Measurements from ENCODE around the gene TNRC6B.
"Not testable (repeated sequence)": the region's sequence is repeated elsewhere in the genome, so short reads cannot be mapped to it uniquely, and the experiment has no call there.

The TNRC6B gene

DNA sequence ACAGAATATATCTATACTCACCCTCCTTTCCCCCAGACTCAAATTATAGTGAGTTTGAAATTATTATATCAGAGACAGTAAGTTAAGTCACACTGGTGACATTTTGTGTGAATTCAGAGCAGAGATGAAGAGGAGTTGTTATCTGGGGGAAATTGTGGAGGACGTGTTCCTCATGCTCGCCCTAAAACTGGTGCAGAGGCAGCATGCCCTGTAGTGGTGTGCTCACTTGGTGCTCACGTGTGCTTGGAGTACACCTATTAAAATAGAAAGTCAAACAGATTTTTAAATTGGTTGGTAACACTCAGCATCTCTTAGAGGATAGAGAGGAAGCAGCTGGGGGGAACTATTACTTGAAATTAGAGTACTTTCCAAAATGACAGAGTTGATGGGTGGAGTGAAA, 117.0 kb downstream of the TNRC6B start:
- DNase-seq: no peak

DNA sequence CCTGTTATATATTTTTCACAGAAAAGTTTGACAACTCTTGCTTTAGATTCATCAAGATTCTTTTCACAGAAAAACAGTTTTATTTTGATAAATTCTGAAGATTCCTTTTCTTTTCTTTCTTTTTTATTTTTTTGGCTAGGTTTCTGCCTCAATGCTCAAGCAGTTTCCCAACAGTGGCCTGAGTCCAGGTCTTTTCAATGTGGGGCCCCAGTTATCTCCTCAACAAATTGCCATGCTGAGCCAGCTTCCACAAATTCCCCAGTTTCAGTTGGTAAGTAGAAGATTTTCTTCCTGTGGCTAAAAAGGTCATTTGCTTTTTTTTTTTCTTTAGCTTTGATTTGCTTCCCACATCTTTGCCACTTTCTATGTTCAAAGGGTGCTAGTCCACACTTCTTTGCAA, 122.6 kb downstream of the TNRC6B start:
- DNase-seq: no peak

- no peak for DNase-seq
These were observed 123.4 kb downstream of the TNRC6B start for GRCh38 chr22:40300884-40301672.

GRCh38 chr22:40302149-40302548, 124.4 kb downstream of the TNRC6B start:
- DNase-seq: no peak

- DNase-seq: no peak
These were observed 127.9 kb downstream of the TNRC6B start for GRCh38 chr22:40305625-40306024.

DNA sequence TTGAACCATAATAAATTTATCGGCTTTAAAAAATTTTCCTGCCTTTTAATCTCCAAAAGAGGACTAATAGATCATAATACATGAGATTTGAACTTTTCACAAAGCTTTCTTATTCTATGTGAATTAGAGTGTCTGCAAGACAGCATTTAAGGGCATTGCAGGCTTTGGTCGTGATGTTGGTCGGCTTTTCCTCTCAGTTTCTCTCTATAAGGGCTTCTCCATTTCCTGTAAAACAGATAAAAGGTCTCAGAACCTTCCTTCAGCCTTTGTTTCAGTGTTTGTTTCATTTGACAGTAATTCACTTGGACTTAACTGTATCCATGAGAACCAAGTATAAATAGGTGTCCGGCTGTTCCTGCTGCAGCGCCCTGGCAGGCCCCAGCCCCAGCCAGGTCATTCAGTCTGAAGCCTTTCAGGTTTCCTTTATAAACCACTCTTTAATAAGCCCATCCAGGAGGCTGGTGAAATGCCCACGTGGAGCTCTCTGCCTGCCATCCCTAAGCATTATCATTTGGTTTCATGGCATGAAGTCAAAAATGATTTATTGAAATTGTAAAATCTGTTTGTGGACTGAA, 131.4 kb downstream of the TNRC6B start:
- DNase-seq: no peak

GRCh38 chr22:40309631-40310030, 131.9 kb downstream of the TNRC6B start:
- DNase-seq: no peak

DNA sequence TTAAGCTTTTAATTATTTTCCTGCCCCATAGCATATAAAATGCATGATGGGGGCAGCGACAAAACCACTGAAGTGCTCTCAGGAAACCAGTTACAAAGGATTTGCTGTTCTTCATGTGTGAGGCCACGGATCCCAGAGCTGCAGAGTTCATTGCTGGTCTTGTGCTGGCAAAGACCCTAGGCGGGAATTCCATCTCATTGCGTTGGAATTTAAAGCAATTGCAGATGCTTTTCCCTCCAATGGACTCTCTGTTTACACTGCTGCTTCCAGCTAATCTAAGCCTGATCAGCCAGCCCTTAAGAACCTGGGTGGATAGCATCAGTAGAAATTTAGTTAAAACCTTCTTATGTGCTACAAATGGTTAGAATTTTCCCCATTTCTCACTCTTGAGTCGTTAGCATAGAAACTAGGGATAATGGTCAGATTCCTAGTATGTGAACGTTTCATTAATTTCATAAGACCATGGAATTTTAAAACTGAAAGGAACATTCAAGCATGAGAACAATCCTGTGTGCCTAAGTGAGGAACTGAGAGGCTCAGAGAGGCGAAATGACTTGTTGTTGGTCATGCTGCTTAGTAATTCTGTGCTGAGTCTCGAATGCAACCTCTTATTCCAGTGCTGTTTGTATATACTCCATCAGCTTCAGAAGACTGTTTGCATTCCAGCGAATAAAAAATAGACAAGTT, 132.5 kb downstream of the TNRC6B start:
- DNase-seq: no peak

DNA sequence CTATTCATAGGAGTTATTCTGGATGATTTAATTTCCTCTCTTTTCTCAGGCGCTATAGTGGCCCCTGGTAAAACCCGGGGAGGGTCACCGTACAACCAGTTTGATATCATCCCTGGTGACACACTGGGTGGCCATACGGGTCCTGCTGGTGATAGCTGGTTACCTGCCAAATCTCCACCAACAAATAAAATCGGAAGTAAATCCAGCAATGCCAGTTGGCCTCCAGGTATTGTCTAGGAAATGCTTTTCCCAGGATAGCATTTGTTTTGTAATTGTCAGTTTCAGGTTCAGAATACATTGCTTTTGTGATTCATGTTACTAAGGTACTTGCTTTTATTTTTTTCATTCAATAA, 133.0 kb downstream of the TNRC6B start:
- no peak for DNase-seq

DNA sequence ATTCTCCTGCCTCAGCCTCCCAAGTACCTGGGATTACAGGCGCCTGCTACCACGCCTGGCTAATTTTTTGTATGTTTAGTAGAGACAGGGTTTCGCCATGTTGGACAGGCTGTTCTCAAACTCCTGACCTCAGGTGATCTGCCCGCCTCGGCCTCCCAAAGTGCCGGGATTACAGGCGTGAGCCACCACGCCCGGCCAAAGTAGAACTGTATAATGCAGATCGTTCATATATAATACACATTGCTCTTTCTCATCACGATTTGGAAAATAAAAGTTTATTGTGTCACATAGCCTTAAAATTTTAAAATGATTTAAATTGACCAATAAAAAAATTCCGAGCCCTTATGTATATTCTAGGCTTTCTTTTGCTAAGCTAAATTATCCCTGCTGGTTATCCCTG, 133.9 kb downstream of the TNRC6B start:
- not testable (repeated sequence) for DNase-seq

- DNase-seq: no peak
These were observed 134.3 kb downstream of the TNRC6B start for GRCh38 chr22:40312050-40312449.

DNA sequence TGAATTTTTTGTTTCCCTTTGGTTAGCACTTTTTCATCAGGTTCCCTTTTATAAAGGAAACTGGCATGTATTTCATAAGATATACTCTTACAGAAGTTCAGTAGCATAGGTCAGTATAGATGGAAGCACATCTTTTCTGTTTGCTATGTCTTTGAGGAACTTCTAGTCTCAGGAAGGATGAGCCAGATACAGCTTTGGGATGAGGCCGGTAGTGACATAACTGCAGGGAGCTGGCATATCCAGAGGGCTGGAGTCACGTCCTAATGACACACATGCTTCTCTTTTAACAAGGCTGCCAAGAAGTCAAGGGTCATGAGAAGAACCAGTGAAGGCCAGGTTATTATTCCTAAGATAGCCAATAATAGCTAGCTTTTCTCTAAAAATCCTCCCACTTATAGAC, 135.3 kb downstream of the TNRC6B start:
- DNase-seq: no peak

DNA sequence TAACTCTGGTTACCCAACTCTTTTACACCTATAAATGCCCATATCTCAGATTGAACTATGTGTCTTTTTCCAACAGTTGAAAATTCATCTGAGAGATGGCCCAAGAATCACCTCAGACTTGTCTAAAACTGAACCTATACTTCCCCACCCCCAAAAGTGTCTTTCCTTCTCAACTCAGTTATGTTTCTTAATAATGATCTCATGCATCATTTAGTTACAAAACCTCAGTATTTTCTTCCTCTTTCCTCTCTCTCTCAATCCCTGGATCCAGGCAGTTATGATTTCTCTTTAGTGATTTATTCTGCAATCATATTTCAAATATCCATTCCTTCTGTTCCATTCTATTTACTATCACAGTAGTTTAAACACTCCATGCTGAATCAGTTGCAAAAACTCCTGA, 136.3 kb downstream of the TNRC6B start:
- no peak for DNase-seq

GRCh38 chr22:40320687-40321086, 143.0 kb downstream of the TNRC6B start:
- DNase-seq: no peak

DNA sequence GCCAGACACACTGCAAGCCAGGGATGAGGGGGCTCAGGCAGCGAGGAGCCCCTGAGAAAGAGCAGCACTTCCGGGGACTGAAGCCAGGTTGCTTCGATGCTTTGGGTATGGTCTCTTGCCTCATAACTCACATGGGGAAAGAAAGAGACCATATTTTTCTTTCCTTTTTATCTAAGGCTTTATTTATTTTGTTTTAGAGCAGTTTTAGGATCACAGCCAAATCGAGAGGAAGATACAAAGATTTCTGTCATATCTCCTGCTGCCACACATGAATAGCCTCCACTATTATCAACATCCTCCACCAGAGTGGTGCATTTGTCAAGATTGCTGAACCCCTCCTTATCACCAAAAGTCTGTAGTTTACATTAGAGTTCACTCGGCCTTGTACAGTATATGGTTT, 144.3 kb downstream of the TNRC6B start:
- DNase-seq: no peak

GRCh38 chr22:40322818-40323447, 145.2 kb downstream of the TNRC6B start:
- no peak for DNase-seq

GRCh38 chr22:40323681-40324171, 146.0 kb downstream of the TNRC6B start:
- DNase-seq: no peak

- DNase-seq: peak; percentile 48
These were observed 147.0 kb downstream of the TNRC6B start for GRCh38 chr22:40324468-40325305.

GRCh38 chr22:40325315-40325714, 147.6 kb downstream of the TNRC6B start:
- DNase-seq: peak; percentile 62

GRCh38 chr22:40326905-40327735, 149.4 kb downstream of the TNRC6B start:
- no peak for DNase-seq

Measured in effector CD4-positive, alpha-beta T cell (primary cell).